Measurements from ENCODE around the gene VAV1.

Gene VAV1

GRCh38 chr19:6730941-6731670, 41.4 kb upstream of the VAV1 start:
- Histone ChIP-seq H3K9me3 (ENCODE audit: control insufficient read depth in 5 of 5, low read length in 5 of 5) (peaks cover 0 to 5% (median 0%) of the 10 kb centered on the region in 5 donors), H3K27ac (ENCODE audit: low read depth, low read length) (no peak overlapping the region), H3K36me3 (ENCODE audit: control insufficient read depth in 5 of 5, insufficient read depth in 5 of 5, low read length in 5 of 5) (peaks cover 0 to 33% (median 28%) of the 10 kb centered on the region in 5 donors), H3K4me1 (ENCODE audit: control insufficient read depth in 5 of 5, insufficient read depth in 5 of 5, low read length in 5 of 5) (peaks cover 0 to 23% (median 17%) of the 10 kb centered on the region in 5 donors), H3K27me3 (ENCODE audit: control insufficient read depth in 5 of 5, insufficient read depth in 4 of 5, low read length in 5 of 5) (no peaks in the 10 kb centered on the region), H3K4me3 (ENCODE audit: low read depth in 1 of 5, low read length in 5 of 5) (no peak overlapping the region), H3K9ac (ENCODE audit: low read length in 5 of 5) (no peak overlapping the region)

- Histone ChIP-seq H3K27ac (ENCODE audit: low read depth, low read length) (no peak overlapping the region), H3K36me3 (ENCODE audit: control insufficient read depth in 5 of 5, insufficient read depth in 5 of 5, low read length in 5 of 5) (peaks cover 0 to 33% (median 28%) of the 10 kb centered on the region in 5 donors), H3K4me1 (ENCODE audit: control insufficient read depth in 5 of 5, insufficient read depth in 5 of 5, low read length in 5 of 5) (peaks cover 1 to 30% (median 25%) of the 10 kb centered on the region in 5 donors), H3K9ac (ENCODE audit: low read length in 5 of 5) (no peak overlapping the region), H3K27me3 (ENCODE audit: control insufficient read depth in 5 of 5, insufficient read depth in 4 of 5, low read length in 5 of 5) (no peaks in the 10 kb centered on the region), H3K4me3 (ENCODE audit: low read depth in 1 of 5, low read length in 5 of 5) (no peak overlapping the region), H3K9me3 (ENCODE audit: control insufficient read depth in 5 of 5, low read length in 5 of 5) (peaks cover 0 to 5% (median 0%) of the 10 kb centered on the region in 5 donors)
These were observed 40.7 kb upstream of the VAV1 start for GRCh38 chr19:6731822-6732221.

- Histone ChIP-seq H3K9me3 (ENCODE audit: control insufficient read depth in 5 of 5, low read length in 5 of 5) (no peaks in the 10 kb centered on the region), H3K27me3 (ENCODE audit: control insufficient read depth in 5 of 5, insufficient read depth in 4 of 5, low read length in 5 of 5) (no peaks in the 10 kb centered on the region), H3K9ac (ENCODE audit: low read length in 5 of 5) (no peak overlapping the region), H3K27ac (ENCODE audit: low read depth, low read length) (no peak overlapping the region), H3K36me3 (ENCODE audit: control insufficient read depth in 5 of 5, insufficient read depth in 5 of 5, low read length in 5 of 5) (peaks cover 0 to 33% (median 28%) of the 10 kb centered on the region in 5 donors), H3K4me1 (ENCODE audit: control insufficient read depth in 5 of 5, insufficient read depth in 5 of 5, low read length in 5 of 5) (peaks cover 3 to 37% (median 29%) of the 10 kb centered on the region in 5 donors), H3K4me3 (ENCODE audit: low read depth in 1 of 5, low read length in 5 of 5) (no peak overlapping the region)
These were observed 39.6 kb upstream of the VAV1 start for GRCh38 chr19:6732803-6733337.

GRCh38 chr19:6733338-6734095, 39.0 kb upstream of the VAV1 start:
- Histone ChIP-seq H3K9ac (ENCODE audit: low read length in 5 of 5) (no peak overlapping the region), H3K4me3 (ENCODE audit: low read depth in 1 of 5, low read length in 5 of 5) (no peak overlapping the region), H3K36me3 (ENCODE audit: control insufficient read depth in 5 of 5, insufficient read depth in 5 of 5, low read length in 5 of 5) (peaks cover 0 to 33% (median 28%) of the 10 kb centered on the region in 5 donors), H3K27ac (ENCODE audit: low read depth, low read length) (no peak overlapping the region), H3K9me3 (ENCODE audit: control insufficient read depth in 5 of 5, low read length in 5 of 5) (no peaks in the 10 kb centered on the region), H3K27me3 (ENCODE audit: control insufficient read depth in 5 of 5, insufficient read depth in 4 of 5, low read length in 5 of 5) (no peaks in the 10 kb centered on the region), H3K4me1 (ENCODE audit: control insufficient read depth in 5 of 5, insufficient read depth in 5 of 5, low read length in 5 of 5) (peaks cover 8 to 37% (median 32%) of the 10 kb centered on the region in 5 donors)

GRCh38 chr19:6734096-6734696, 38.3 kb upstream of the VAV1 start:
- peaks cover 0 to 33% (median 28%) of the 10 kb centered on the region in 5 donors for H3K36me3 ChIP-seq (ENCODE audit: control insufficient read depth in 5 of 5, insufficient read depth in 5 of 5, low read length in 5 of 5)
- no peak overlapping the region for H3K27ac ChIP-seq (ENCODE audit: low read depth, low read length)
- H3K4me1 ChIP-seq (ENCODE audit: control insufficient read depth in 5 of 5, insufficient read depth in 5 of 5, low read length in 5 of 5) = peaks cover 8 to 37% (median 32%) of the 10 kb centered on the region in 5 donors

DNA sequence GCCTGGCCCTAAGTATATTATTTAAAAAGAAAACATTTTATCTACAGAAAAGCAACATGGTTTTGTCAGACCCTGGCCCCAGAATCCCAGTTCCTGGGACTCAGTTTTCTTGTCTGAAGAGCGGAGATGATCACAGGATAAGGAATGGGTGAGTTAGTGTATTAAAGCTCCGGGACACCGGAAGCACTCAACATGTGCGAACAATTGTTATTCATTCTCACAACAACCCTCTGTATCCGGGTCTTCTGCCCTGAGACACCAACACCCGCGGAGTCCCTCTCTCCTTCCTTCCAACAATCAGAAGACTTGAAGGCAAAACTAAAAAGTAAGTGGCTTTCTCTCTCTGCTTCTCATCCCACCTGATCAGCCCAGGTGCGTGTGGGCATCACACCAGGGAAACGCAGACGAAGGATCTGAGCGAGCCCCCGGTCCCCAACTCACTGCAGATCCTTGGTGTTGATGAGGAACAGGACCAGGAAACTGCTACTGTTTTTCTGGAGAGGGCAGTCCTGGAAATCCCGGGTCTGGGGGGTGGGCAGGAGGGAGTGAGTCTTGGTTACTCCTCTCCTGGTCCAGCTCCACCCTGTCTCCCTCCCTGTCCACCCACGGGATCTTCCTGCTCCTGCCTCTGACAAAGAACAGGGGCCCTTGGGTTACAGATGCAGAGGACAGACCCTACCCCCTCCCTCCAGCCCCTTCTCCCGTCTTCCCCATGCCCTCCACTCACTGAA, 37.2 kb upstream of the VAV1 start:
- Histone ChIP-seq H3K9me3 (ENCODE audit: control insufficient read depth in 5 of 5, low read length in 5 of 5) (no peaks in the 10 kb centered on the region), H3K4me3 (ENCODE audit: low read depth in 1 of 5, low read length in 5 of 5) (no peak overlapping the region), H3K4me1 (ENCODE audit: control insufficient read depth in 5 of 5, insufficient read depth in 5 of 5, low read length in 5 of 5) (peaks cover 8 to 43% (median 33%) of the 10 kb centered on the region in 5 donors), H3K27ac (ENCODE audit: low read depth, low read length) (peak overlapping the region; percentile 81), H3K27me3 (ENCODE audit: control insufficient read depth in 5 of 5, insufficient read depth in 4 of 5, low read length in 5 of 5) (no peaks in the 10 kb centered on the region), H3K9ac (ENCODE audit: low read length in 5 of 5) (peak overlapping the region in 1 of 5 donors; percentile 66), H3K36me3 (ENCODE audit: control insufficient read depth in 5 of 5, insufficient read depth in 5 of 5, low read length in 5 of 5) (peaks cover 0 to 30% (median 28%) of the 10 kb centered on the region in 5 donors)

More at GRCh38 chr19:6734096-6734696, 38.3 kb upstream of the VAV1 start:
- H3K9ac ChIP-seq (ENCODE audit: low read length in 5 of 5) = no peak overlapping the region
- no peaks in the 10 kb centered on the region for H3K9me3 ChIP-seq (ENCODE audit: control insufficient read depth in 5 of 5, low read length in 5 of 5)
- H3K27me3 ChIP-seq (ENCODE audit: control insufficient read depth in 5 of 5, insufficient read depth in 4 of 5, low read length in 5 of 5) = no peaks in the 10 kb centered on the region
- H3K4me3 ChIP-seq (ENCODE audit: low read depth in 1 of 5, low read length in 5 of 5) = no peak overlapping the region

DNA sequence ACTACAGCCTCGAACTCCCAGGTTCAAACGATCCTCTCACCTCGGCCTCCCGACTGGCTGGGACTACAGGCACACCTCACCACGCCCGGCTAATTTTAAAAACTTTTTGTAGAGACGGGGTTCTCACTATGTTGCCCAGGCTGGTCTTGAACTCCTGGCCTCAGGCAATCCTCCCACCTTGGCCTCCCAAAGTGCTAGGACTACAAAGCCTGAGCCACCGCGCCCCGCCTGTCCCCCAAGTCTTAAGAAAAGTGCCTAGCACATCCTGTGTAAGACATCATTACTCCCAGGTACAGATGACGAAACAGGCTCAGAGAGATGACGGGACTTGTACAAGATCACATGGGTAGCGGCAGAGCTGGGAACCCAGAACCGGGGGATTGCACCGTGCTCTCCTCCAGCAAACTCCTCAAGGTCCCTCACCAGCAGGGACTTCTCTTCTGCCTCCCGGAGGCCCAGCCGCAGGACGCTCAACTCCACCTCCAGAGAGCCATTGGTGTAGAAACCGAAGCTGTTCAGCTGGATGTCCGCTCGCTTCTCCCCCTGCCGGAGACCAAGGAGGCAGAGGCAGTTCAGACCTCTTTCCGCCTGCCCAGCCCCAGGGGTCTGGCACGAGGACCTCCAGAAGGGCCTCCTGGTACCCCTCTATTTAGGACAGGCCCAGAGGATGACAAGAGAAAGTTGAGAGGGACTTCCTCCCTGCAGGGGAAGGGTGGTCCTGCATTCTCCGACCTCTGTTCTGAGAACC, 36.2 kb upstream of the VAV1 start:
- Histone ChIP-seq H3K9ac (ENCODE audit: low read length in 5 of 5) (peak overlapping the region in 4 of 5 donors; percentile 64 to 88 (median 80)), H3K27ac (ENCODE audit: low read depth, low read length) (peak overlapping the region; percentile 81), H3K36me3 (ENCODE audit: control insufficient read depth in 5 of 5, insufficient read depth in 5 of 5, low read length in 5 of 5) (peaks cover 0 to 26% (median 25%) of the 10 kb centered on the region in 5 donors), H3K4me1 (ENCODE audit: control insufficient read depth in 5 of 5, insufficient read depth in 5 of 5, low read length in 5 of 5) (peaks cover 9 to 53% (median 38%) of the 10 kb centered on the region in 5 donors), H3K27me3 (ENCODE audit: control insufficient read depth in 5 of 5, insufficient read depth in 4 of 5, low read length in 5 of 5) (no peaks in the 10 kb centered on the region), H3K4me3 (ENCODE audit: low read depth in 1 of 5, low read length in 5 of 5) (peak overlapping the region; percentile 77 to 88 (median 87)), H3K9me3 (ENCODE audit: control insufficient read depth in 5 of 5, low read length in 5 of 5) (no peaks in the 10 kb centered on the region)

DNA sequence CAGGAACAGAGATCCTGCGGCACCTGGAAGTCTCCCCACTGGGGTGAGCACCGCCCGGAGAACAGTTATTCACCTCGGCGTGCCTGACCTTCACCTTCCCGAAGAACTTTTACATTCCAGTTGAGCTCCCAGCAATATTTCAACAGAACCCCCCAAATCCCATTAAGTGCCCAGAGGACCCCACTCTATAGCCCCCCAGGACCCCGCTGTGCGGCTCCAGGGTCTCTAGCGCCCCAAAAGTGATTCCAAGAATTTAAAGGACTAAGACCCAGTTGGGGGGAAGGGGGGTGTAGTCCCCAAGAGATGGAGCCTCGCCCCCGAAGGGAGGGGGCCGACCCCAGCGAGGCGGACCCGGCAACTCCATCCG, 35.6 kb upstream of the VAV1 start:
- Histone ChIP-seq H3K27me3 (ENCODE audit: control insufficient read depth in 5 of 5, insufficient read depth in 4 of 5, low read length in 5 of 5) (no peaks in the 10 kb centered on the region), H3K4me1 (ENCODE audit: control insufficient read depth in 5 of 5, insufficient read depth in 5 of 5, low read length in 5 of 5) (peaks cover 12 to 56% (median 42%) of the 10 kb centered on the region in 5 donors), H3K36me3 (ENCODE audit: control insufficient read depth in 5 of 5, insufficient read depth in 5 of 5, low read length in 5 of 5) (peaks cover 0 to 22% (median 20%) of the 10 kb centered on the region in 5 donors), H3K9me3 (ENCODE audit: control insufficient read depth in 5 of 5, low read length in 5 of 5) (no peaks in the 10 kb centered on the region), H3K4me3 (ENCODE audit: low read depth in 1 of 5, low read length in 5 of 5) (peak overlapping the region; percentile 77 to 88 (median 87)), H3K9ac (ENCODE audit: low read length in 5 of 5) (peak overlapping the region in 4 of 5 donors; percentile 64 to 88 (median 80)), H3K27ac (ENCODE audit: low read depth, low read length) (peak overlapping the region; percentile 81)

Data from subcutaneous abdominal adipose tissue (tissue), 5 donors.